Measurements from ENCODE around the gene COPG2. TPM values are rescaled to one million over a fixed set of nuclear protein-coding genes. Genes with fewer than 3 reads are reported as not detected.

The COPG2 gene
- total and polyA plus RNA-seq, 2 of the 8 experiments (the other 6 are each of a cell fraction or from before 2014, with no cell fraction given) = 50.3 to 53.1 TPM

DNA sequence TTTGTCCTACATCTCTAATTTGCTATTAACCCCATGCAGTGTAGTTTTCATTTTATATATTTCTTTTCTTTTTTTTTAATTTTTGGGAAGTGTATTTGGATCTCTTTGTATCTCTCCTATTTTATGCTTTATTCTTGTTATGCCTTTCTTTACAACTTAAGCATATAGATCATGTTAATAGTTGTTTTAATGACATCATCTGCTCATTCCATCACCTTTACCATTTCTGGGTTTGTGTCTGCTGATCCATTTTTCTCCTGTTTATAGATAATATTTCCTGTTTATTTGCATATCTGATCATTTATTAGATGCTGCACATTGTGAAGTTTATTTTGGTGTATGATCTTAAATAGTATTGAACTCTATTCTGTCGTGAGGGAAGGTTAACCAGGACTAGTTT is 13.7 kb downstream of the COPG2 start:
- no peak overlapping the region for H3K4ac ChIP-seq (replicated peaks; ENCODE audit: insufficient read length, low read depth, low read length)
- H2BK120ac ChIP-seq (replicated peaks; ENCODE audit: low read depth, low read length) = no peak overlapping the region
- DNase-seq (ENCODE audit: low read depth in 1 of 2, low spot score in 2 of 2) = no peak
- no peak overlapping the region for H3K23ac ChIP-seq (ENCODE audit: insufficient read length)
- peaks cover 0 to 17% (median 1%) of the 10 kb centered on the region in 4 experiments; a peak in 2 of 8 replicates for H3K36me3 ChIP-seq (ENCODE audit: control insufficient read depth in 2 of 4, insufficient read depth in 4 of 4, low read length in 3 of 4)
- H3K4me3 ChIP-seq (ENCODE audit: extremely low read depth in 1 of 4, insufficient read depth in 2 of 4, low read depth in 3 of 4, low read length in 4 of 4) = no peak overlapping the region
- no peaks in the 10 kb centered on the region for H4K20me1 ChIP-seq (replicated peaks in 1 of 2; ENCODE audit: control insufficient read depth in 1 of 2, insufficient read depth in 2 of 2, low read length in 2 of 2)
- H3K9me3 ChIP-seq (ENCODE audit: insufficient read depth in 2 of 2, low read depth in 1 of 2, low read length in 1 of 2) = no peaks in the 10 kb centered on the region
- no peaks in the 10 kb centered on the region for H3K79me2 ChIP-seq (ENCODE audit: control insufficient read depth in 1 of 2, insufficient read depth in 2 of 2, low read length in 2 of 2)
- no peak overlapping the region for H3K27ac ChIP-seq (ENCODE audit: low read depth, low read length)
- H3K9ac ChIP-seq (replicated peaks in 1 of 4; ENCODE audit: extremely low read depth in 1 of 4, low read depth in 3 of 4, low read length in 3 of 4) = no peak overlapping the region
- no peaks in the 10 kb centered on the region for H3K4me1 ChIP-seq (replicated peaks in 1 of 4; ENCODE audit: control insufficient read depth in 3 of 4, insufficient read depth in 4 of 4, low read length in 3 of 4)
- no peak overlapping the region for H2BK12ac ChIP-seq (ENCODE audit: low read depth, low read length)
- H3K27me3 ChIP-seq (replicated peaks in 1 of 4; ENCODE audit: control insufficient read depth in 3 of 4, extremely low read depth in 1 of 4, insufficient read depth in 3 of 4, low read length in 3 of 4) = no peaks in the 10 kb centered on the region
- H2BK15ac ChIP-seq (ENCODE audit: low read length) = no peak overlapping the region
- ChIA-PET POLR2A (ENCODE audit: partially characterized antibody) (no interaction called here), CTCF (ENCODE audit: partially characterized antibody) (no interaction called here)
- 97% methylated on average over 1 of the region's 1 CpG; no CpG with 5 or more reads in 1 of the 2 experiments for WGBS, 2 experiments (ENCODE audit: extremely low coverage in 1 of 2, insufficient coverage in 1 of 2, insufficient read length in 1 of 2, insufficient replicate concordance in 2 of 2, low coverage in 1 of 2, low lambda C conversion rate in 2 of 2, missing lambda C conversion rate in 1 of 2)
- no peak for FAIRE-seq
- no peak overlapping the region for H3K18ac ChIP-seq (ENCODE audit: extremely low read depth, low read length)
- H4K5ac ChIP-seq (ENCODE audit: insufficient read length, low read depth, low read length) = no peak overlapping the region
- no peaks in the 10 kb centered on the region for H3K79me1 ChIP-seq (ENCODE audit: low read depth, low read length)
- H3K14ac ChIP-seq (ENCODE audit: insufficient read length) = no peak overlapping the region
- H4K8ac ChIP-seq (ENCODE audit: extremely low read depth, insufficient read depth, low read length) = no peak overlapping the region
- no peak overlapping the region for H3K56ac ChIP-seq (replicated peaks; ENCODE audit: insufficient read length, low read depth, low read length)
- no peaks in the 10 kb centered on the region for H3K23me2 ChIP-seq (ENCODE audit: low read depth, low read length)
- H2BK20ac ChIP-seq (ENCODE audit: low read length) = no peak overlapping the region
- H2BK5ac ChIP-seq (ENCODE audit: low read depth, low read length) = no peak overlapping the region
- H2AK5ac ChIP-seq (ENCODE audit: low read depth, low read length) = no peak overlapping the region
- H4K91ac ChIP-seq (replicated peaks; ENCODE audit: insufficient read length, low read length) = no peak overlapping the region
- H2AFZ ChIP-seq (ENCODE audit: low read length) = no peak overlapping the region
- no peak overlapping the region for H3K4me2 ChIP-seq (ENCODE audit: insufficient read depth in 1 of 2, low read depth in 2 of 2, low read length in 2 of 2)
- TF ChIP-seq SUZ12 (IDR thresholded peaks at IDR 0.05; ENCODE audit: low read length) (no peak), RAD21 (IDR thresholded peaks at IDR 0.05 in 1 of 2, conservative IDR thresholded peaks at IDR 0.05 in 1 of 2; ENCODE audit: low read depth in 2 of 2, low read length in 2 of 2) (no peak), SIN3A (conservative IDR thresholded peaks at IDR 0.05 in 1 of 2, IDR thresholded peaks at IDR 0.05 in 1 of 2; ENCODE audit: low read depth in 1 of 2, low read length in 2 of 2) (no peak), SIX5 (IDR thresholded peaks at IDR 0.05; ENCODE audit: low read depth, low read length) (no peak), TCF12 (IDR thresholded peaks at IDR 0.05; ENCODE audit: low read depth, low read length) (no peak), NRF1 (IDR thresholded peaks at IDR 0.05; ENCODE audit: low read depth, low read length) (no peak), GABPA (IDR thresholded peaks at IDR 0.05; ENCODE audit: borderline replicate concordance, insufficient read depth, low read length) (no peak), PHF8 (conservative IDR thresholded peaks at IDR 0.05; ENCODE audit: low read depth, low read length) (no peak), CBX8 (IDR thresholded peaks at IDR 0.05; ENCODE audit: borderline replicate concordance, low read depth, low read length) (no peak), MAX (IDR thresholded peaks at IDR 0.05) (no peak)
- TF ChIP-seq, protein P1, sequence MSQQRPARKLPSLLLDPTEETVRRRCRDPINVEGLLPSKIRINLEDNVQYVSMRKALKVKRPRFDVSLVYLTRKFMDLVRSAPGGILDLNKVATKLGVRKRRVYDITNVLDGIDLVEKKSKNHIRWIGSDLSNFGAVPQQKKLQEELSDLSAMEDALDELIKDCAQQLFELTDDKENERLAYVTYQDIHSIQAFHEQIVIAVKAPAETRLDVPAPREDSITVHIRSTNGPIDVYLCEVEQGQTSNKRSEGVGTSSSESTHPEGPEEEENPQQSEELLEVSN (IDR thresholded peaks at IDR 0.05) = no peak

Data from H1 (cell line).